Measurements from ENCODE around the gene RAD51B.
A peak's percentile ranks its signal among the peaks of the same experiment; 100 is the strongest.

RAD51B gene

GRCh38 chr14:68373847-68374444, 554.4 kb downstream of the RAD51B start:
- no peak overlapping the region for H3K4me3 ChIP-seq (ENCODE audit: low read depth, low read length)
- DNase-seq (ENCODE audit: low read depth): peak; percentile 38
- no peak for TF ChIP-seq CTCF (IDR thresholded peaks at IDR 0.05; ENCODE audit: insufficient read depth, low read depth, low read length, missing control alignments)

- no peak for TF ChIP-seq CTCF (IDR thresholded peaks at IDR 0.05; ENCODE audit: insufficient read depth, low read depth, low read length, missing control alignments)
- no peak for DNase-seq (ENCODE audit: low read depth)
- no peak overlapping the region for H3K4me3 ChIP-seq (ENCODE audit: low read depth, low read length)
These were observed 555.1 kb downstream of the RAD51B start for GRCh38 chr14:68374682-68375081.

GRCh38 chr14:68375376-68375775, 555.8 kb downstream of the RAD51B start:
- DNase-seq (ENCODE audit: low read depth): no peak
- no peak overlapping the region for H3K4me3 ChIP-seq (ENCODE audit: low read depth, low read length)
- no peak for TF ChIP-seq CTCF (IDR thresholded peaks at IDR 0.05; ENCODE audit: insufficient read depth, low read depth, low read length, missing control alignments)

GRCh38 chr14:68376067-68376779, 556.6 kb downstream of the RAD51B start:
- no peak for DNase-seq (ENCODE audit: low read depth)
- no peak overlapping the region for H3K4me3 ChIP-seq (ENCODE audit: low read depth, low read length)
- no peak for TF ChIP-seq CTCF (IDR thresholded peaks at IDR 0.05; ENCODE audit: insufficient read depth, low read depth, low read length, missing control alignments)

GRCh38 chr14:68377006-68377405, 557.4 kb downstream of the RAD51B start:
- no peak for DNase-seq (ENCODE audit: low read depth)
- TF ChIP-seq CTCF (IDR thresholded peaks at IDR 0.05; ENCODE audit: insufficient read depth, low read depth, low read length, missing control alignments): no peak
- no peak overlapping the region for H3K4me3 ChIP-seq (ENCODE audit: low read depth, low read length)

- peak; percentile 44 for DNase-seq (ENCODE audit: low read depth)
- no peak for TF ChIP-seq CTCF (IDR thresholded peaks at IDR 0.05; ENCODE audit: insufficient read depth, low read depth, low read length, missing control alignments)
- no peak overlapping the region for H3K4me3 ChIP-seq (ENCODE audit: low read depth, low read length)
These were observed 557.9 kb downstream of the RAD51B start for GRCh38 chr14:68377459-68377858.

Measured in GM12865 (cell line).